Measurements from ENCODE around the gene ELL2. TPM values are rescaled to one million over a fixed set of nuclear protein-coding genes. Genes with fewer than 3 reads are reported as not detected.

The ELL2 gene
- total and polyA plus RNA-seq, 7 donors: 6.7 to 35.3 (median 26.6) TPM

DNA sequence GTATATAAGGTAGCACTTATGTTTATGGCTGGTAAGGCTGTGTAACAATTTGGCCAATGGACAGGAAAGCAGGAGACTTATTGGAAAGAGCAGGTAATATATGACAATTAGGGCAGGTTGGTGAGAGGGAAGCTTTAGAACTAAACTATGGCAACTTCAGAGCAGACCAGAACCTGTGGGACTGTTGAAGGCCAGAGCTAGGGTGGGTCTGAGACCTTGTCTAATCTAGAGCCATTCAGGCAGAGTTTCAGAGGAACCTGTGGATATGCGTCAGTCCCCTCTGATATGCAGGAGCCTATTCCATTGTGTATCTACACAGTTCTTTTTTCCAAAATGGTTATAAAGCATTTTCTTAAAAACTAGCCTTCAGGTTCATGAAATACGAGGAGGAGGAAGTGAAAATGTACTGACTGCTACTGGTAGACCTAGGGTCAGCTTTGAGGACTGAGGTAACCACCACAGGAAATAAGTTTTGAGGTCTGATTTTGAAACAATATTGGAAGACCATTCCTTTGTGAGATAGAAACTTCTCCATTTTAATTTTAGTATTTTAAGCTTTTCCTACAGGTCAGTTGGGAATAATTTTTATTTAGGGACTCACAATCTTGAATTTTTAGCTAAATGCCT lies 37.6 kb downstream of the ELL2 start:
- intact Hi-C loops (cut with DNase I): no loop called here
- TF ChIP-seq POLR2A (IDR thresholded peaks at IDR 0.05) (no peak), EP300 (IDR thresholded peaks at IDR 0.05) (no peak), POLR2AphosphoS5 (IDR thresholded peaks at IDR 0.05) (no peak)
- TF ChIP-seq, protein P1, sequence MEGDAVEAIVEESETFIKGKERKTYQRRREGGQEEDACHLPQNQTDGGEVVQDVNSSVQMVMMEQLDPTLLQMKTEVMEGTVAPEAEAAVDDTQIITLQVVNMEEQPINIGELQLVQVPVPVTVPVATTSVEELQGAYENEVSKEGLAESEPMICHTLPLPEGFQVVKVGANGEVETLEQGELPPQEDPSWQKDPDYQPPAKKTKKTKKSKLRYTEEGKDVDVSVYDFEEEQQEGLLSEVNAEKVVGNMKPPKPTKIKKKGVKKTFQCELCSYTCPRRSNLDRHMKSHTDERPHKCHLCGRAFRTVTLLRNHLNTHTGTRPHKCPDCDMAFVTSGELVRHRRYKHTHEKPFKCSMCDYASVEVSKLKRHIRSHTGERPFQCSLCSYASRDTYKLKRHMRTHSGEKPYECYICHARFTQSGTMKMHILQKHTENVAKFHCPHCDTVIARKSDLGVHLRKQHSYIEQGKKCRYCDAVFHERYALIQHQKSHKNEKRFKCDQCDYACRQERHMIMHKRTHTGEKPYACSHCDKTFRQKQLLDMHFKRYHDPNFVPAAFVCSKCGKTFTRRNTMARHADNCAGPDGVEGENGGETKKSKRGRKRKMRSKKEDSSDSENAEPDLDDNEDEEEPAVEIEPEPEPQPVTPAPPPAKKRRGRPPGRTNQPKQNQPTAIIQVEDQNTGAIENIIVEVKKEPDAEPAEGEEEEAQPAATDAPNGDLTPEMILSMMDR (IDR thresholded peaks at IDR 0.05): no peak
- no peaks in the 10 kb centered on the region for H3K27me3 ChIP-seq
- no peak overlapping the region for H3K4me3 ChIP-seq
- DNase-seq: no peak
- H3K4me1 ChIP-seq: no peaks in the 10 kb centered on the region
- no peak overlapping the region for H3K27ac ChIP-seq
- WGBS, 2 donors: 77 to 87% methylated on average over 2 of the region's 2 CpGs
- no peaks in the 10 kb centered on the region for H3K9me3 ChIP-seq
- H3K36me3 ChIP-seq: no peaks in the 10 kb centered on the region

DNA sequence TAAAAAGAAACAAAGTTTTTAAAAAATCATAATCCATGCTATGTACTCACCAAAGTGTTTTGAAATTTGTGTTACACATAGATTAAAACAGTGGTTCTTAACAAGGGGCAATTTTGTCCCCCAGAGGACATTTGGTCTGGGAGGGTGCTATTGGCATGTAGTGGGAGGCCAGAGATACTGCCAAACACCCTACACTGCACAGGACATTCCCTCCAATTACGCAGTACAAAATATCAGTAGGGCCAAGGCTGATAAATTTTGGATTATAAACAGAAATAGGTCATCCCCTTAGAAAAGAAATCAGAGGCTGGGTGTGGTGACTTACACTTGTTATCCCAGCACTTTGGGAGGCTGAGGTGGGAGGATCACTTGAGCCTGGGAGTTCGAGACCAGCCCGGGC lies 38.9 kb downstream of the ELL2 start:
- Histone ChIP-seq H3K4me3 (no peak overlapping the region), H3K27me3 (no peaks in the 10 kb centered on the region), H3K36me3 (no peaks in the 10 kb centered on the region), H3K4me1 (no peaks in the 10 kb centered on the region), H3K9me3 (no peaks in the 10 kb centered on the region), H3K27ac (no peak overlapping the region)
- DNase-seq: no peak
- intact Hi-C loops (cut with DNase I): no loop called here
- WGBS, 2 donors: 97 to 98% methylated on average over 3 of the region's 3 CpGs
- TF ChIP-seq, protein P1 (IDR thresholded peaks at IDR 0.05): no peak
- TF ChIP-seq POLR2AphosphoS5 (IDR thresholded peaks at IDR 0.05): no peak
- TF ChIP-seq POLR2A (IDR thresholded peaks at IDR 0.05): no peak
- TF ChIP-seq EP300 (IDR thresholded peaks at IDR 0.05): no peak

DNA sequence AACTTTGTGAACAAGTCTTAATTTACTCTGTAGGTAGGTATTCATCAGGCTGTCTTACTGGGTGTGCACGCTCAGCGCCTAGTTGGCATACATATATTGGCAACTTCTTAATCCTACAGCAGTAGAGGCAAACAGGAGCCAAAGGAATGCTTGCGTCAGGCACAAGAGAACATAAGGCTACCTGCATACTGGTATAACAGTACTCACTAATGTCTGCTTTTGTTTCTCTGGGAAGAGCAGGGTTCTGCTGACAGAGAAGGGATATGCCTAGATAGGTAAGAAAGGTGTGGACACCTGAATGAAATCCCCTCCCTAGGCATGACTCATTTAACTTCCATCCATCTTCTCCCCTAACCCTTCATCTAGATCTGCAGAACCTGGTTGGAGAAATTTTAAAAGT lies 40.1 kb downstream of the ELL2 start:
- no peak for DNase-seq
- H3K27ac ChIP-seq: no peak overlapping the region
- H3K27me3 ChIP-seq: no peaks in the 10 kb centered on the region
- no peaks in the 10 kb centered on the region for H3K9me3 ChIP-seq
- intact Hi-C loops (cut with DNase I): no loop called here
- H3K4me3 ChIP-seq: no peak overlapping the region
- WGBS, 2 donors: 97 to 98% methylated on average over 3 of the region's 3 CpGs
- H3K36me3 ChIP-seq: no peaks in the 10 kb centered on the region
- no peaks in the 10 kb centered on the region for H3K4me1 ChIP-seq
- TF ChIP-seq POLR2A (IDR thresholded peaks at IDR 0.05) (no peak), POLR2AphosphoS5 (IDR thresholded peaks at IDR 0.05) (no peak), EP300 (IDR thresholded peaks at IDR 0.05) (no peak)
- TF ChIP-seq, protein P1 (IDR thresholded peaks at IDR 0.05): no peak

DNA sequence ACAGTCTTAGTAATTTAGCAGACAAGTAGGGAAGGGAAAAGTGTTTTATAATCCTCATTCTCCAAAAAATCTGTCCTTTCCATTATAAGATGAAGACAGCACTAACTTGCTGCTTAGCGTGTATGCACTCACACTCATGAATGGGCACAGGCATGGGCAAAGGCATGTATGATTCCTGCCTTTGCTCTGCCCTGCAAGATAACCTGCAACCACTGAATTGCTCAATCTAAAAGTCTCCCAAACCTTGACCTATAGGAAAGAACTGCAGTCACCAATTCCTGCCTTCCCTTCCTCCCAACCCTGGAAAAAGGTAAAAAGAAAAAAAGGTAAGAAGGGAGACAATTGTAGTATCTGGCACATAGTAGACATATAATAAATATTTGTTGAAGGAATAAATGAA lies 40.8 kb downstream of the ELL2 start:
- Histone ChIP-seq H3K4me1 (no peaks in the 10 kb centered on the region), H3K27me3 (no peaks in the 10 kb centered on the region), H3K27ac (no peak overlapping the region), H3K4me3 (no peak overlapping the region), H3K9me3 (no peaks in the 10 kb centered on the region), H3K36me3 (no peaks in the 10 kb centered on the region)
- TF ChIP-seq POLR2AphosphoS5 (IDR thresholded peaks at IDR 0.05) (no peak), EP300 (IDR thresholded peaks at IDR 0.05) (no peak), POLR2A (IDR thresholded peaks at IDR 0.05) (no peak)
- TF ChIP-seq, protein P1 (IDR thresholded peaks at IDR 0.05): no peak
- DNase-seq: no peak
- intact Hi-C loops (cut with DNase I): no loop called here
- 96 to 98% methylated on average over 1 of the region's 1 CpG for WGBS, 2 donors

DNA sequence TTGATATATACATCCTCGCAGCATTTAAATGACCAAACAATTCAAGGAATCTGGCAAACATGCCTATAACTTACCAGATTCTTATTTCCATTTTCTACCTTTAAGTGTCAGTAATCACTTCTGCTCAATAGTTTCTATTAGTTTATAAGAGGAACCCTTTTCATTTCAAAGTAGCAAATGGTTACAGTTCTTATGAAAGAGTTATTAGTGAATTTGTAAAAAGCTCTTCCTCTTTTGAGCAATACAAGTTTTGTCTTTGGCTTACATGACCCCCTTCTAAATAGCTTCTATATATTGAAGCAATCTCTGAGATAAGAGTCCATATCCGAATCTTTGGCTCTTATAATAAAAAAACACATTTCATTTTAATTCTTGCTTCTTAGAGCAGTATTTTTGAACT lies 42.0 kb downstream of the ELL2 start:
- H3K9me3 ChIP-seq: no peaks in the 10 kb centered on the region
- no peak for TF ChIP-seq EP300 (IDR thresholded peaks at IDR 0.05)
- intact Hi-C loops (cut with DNase I): no loop called here
- no peak overlapping the region for H3K4me3 ChIP-seq
- H3K36me3 ChIP-seq: no peaks in the 10 kb centered on the region
- DNase-seq: no peak
- no peaks in the 10 kb centered on the region for H3K27me3 ChIP-seq
- no peaks in the 10 kb centered on the region for H3K4me1 ChIP-seq
- 71 to 90% methylated on average over 2 of the region's 2 CpGs for WGBS, 2 donors
- H3K27ac ChIP-seq: no peak overlapping the region

All from sigmoid colon (tissue), 7 donors.